Right hindlimb (tissue), 1 donor: ENCODE results near the gene SRGAP3.

Experiments
- DNase-seq: peaks from one replicate; pipeline ENCODE4 v3.0.0-alpha.2; 2018

SRGAP3 gene

DNA sequence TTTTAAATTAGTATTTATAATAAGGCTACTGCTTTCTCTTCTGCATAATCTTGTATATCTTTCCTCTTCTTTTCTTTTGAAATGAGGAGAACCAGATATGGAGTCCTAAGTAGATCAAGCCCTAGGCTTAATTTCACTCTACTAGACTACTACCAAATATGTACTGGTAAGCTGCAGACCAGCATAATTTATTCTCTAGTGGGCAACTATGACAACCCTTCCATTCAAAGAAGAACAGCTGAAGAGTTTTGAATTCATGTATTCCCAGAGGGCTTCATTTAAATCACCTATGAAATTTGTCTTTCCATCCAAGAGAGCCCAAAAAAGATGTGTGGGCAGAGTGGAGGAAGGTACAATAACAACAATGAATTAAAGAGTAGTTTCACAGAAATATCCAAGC is 296.1 kb downstream of the SRGAP3 start:
- no peak for DNase-seq

DNA sequence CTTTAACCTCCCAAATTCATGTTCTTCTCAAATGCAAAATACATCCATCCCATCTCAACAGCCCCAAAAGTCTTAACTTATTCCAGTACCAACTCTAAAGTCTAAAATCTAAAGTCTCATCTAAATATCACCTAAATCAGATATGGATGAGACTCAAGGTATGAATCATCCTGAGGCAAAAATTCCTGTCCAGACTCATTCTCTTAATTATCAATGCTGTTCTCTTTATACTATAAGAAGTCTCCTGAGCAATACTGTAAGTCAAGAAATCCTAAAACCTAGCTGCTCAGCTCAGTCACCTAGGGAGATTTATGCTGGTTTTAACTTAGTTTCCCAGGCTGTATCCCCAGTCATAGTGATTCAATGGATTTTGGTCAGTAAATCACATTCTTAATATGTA is 297.3 kb downstream of the SRGAP3 start:
- no peak for DNase-seq

DNA sequence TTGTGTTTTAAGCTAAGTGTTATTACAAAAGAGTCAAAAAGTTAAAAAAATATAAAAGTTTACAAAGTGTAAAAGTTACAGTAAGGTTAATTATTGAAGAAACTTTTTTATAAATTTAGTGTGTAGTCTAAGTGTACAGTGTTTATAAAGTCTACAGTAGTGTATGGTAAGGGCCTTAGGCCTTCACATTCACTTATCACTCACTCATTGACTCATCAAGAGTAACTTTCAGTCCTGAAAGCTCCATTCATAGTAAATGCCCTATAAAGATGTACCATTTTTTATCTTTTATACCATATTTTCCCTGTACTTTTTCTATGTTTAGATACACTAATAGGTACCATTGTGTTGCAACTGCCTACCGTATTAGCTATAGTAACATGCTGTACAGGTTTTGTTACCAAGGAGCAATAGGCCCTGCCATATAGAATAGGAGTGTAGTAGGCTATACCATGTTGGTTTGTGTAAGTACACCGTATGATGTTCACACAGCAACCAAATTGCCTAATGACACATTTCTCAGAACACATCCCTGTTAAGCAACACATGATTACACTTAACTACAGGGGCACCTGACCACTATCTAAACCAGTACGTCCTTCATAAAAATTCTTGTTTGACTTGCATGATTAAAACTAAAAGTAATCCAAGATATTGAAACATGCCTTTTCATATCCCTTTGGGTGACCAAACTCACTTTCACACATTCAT is 303.4 kb downstream of the SRGAP3 start:
- no peak for DNase-seq

- no peak for DNase-seq
These were observed 306.5 kb downstream of the SRGAP3 start for GRCh38 chr3:8942746-8943488.

- DNase-seq: no peak
These were observed 307.3 kb downstream of the SRGAP3 start for GRCh38 chr3:8942115-8942514.

- DNase-seq: no peak
These were observed 311.4 kb downstream of the SRGAP3 start for GRCh38 chr3:8938021-8938420.

DNA sequence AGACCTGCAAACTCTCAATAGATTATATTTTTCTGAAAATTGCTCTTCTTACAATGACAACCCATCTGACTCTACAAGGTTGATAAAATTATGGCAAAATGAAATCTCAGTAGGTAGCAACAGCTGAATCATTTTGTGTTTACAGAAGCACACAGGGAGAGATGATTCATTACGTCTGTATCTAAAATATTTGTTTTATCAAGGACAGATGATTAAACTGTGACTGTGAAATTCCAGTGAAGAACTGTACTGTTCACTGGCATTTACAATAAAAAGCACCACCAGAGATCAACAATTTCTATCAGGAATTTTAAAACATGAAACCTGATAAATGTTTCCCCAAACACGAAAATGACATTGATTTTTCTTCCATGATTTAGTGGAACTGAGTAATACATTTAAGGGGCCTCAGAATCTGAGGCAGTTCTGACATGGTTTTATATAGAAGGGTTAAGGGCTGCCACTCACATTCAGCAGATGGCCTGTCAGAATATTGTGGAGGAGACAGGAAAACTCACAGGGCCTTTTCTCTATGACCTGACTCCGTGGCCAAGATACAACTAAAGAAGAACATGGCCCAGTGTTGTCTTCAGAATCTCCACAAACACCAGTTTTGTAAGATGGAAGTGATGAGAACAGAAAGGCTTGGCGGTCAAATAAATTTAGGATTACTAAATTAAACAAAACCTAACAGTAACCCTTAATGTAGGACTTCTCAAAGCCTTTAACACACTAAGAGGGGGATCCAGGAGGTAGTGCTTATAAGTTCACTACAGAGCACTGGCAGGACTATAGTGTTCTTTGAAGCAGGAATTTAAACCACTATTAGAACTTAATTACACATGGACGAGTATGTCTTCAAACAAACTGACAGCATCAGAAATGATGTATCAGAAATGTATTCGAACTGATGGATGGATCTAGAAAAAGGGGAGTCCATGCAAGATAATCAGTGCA is 312.1 kb downstream of the SRGAP3 start:
- no peak for DNase-seq

DNA sequence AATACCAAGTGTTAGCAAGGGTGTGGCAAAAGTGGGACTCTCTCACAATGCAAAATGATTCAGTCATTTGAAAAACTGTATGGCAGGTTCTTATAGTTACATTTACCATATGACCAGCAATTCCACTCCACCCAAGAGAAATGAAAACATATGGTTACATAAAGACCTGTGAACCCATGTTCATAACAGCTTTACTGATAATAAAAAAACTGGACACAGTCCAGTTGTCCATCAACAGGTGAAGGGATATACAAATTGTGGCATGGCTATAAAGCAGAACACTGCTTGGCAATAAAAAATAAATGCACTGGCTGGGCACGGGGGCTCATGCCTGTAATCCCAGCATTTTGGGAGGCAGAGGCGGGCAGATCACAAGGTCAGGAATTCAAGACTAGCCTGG is 316.9 kb downstream of the SRGAP3 start:
- DNase-seq: no peak

DNA sequence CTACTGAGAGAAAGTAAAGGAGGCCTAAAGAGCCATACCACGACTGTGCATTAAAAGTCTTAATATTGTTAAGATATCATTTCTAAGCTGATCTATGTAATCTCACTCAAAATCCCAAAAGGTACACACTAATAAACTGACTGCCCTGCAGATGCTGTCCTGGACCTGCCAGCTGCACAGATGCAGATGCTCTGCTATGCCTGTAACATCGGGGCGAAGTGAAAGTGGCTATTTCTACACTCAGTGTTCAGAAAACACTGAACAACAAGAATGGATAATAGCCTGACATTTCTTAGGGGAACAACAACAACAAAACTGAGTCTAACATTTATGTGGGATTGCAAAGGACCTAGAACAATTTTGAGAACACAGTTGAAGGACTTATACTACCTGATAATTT is 318.1 kb downstream of the SRGAP3 start:
- no peak for DNase-seq
